GM23338 (cell line): Measurements from ENCODE around the gene JPH3. TPM values are rescaled to one million over a fixed set of nuclear protein-coding genes. Genes with fewer than 3 reads are reported as not detected.

Experiments used
- ATAC-seq: fragments of 200-7000 bp; cut with Tn5 transposase; 3 replicates; pipeline ENCODE4 v1.9.1; 2020
- DNase-seq: peaks from one replicate; pipeline ENCODE4 v3.0.0-alpha.2; 2015; ENCODE audit warnings: low spot score
- H2AFZ ChIP-seq: fragments of 200-600 bp; sonication (generic); 2 replicates; pipeline ENCODE4 v1.8.0; 2016; ENCODE audit warnings: antibody characterized with exemption, mild to moderate bottlenecking, moderate library complexity
- H3F3A ChIP-seq: fragments of 200-600 bp; sonication (generic); replicated peaks from 2 replicates; pipeline ENCODE4 v1.8.0; 2017; ENCODE audit warnings: antibody characterized with exemption, mixed run types, low read depth
- H3K27ac ChIP-seq: fragments of 200-600 bp; sonication (generic); 2 replicates; pipeline ENCODE4 v1.6.1; 2016; ENCODE audit warnings: low read depth
- H3K27me3 ChIP-seq: fragments of 200-600 bp; sonication (generic); 2 replicates; pipeline ENCODE4 v1.8.0; 2016; ENCODE audit warnings: mild to moderate bottlenecking, mixed run types, moderate library complexity; ENCODE audit not compliant: insufficient read depth
- H3K36me3 ChIP-seq: fragments of 200-600 bp; sonication (generic); 2 replicates; pipeline ENCODE4 v1.8.0; 2016; ENCODE audit warnings: mild to moderate bottlenecking; ENCODE audit not compliant: insufficient read depth
- H3K4me1 ChIP-seq: fragments of 200-600 bp; sonication (generic); 2 replicates; pipeline ENCODE4 v1.8.0; 2016; ENCODE audit warnings: mild to moderate bottlenecking, moderate library complexity; ENCODE audit not compliant: insufficient read depth
- H3K4me2 ChIP-seq: fragments of 200-600 bp; sonication (generic); 2 replicates; pipeline ENCODE4 v1.7.1; 2017; ENCODE audit warnings: mixed run types
- H3K4me3 ChIP-seq: fragments of 200-600 bp; sonication (generic); 2 replicates; pipeline ENCODE4 v1.6.1; 2016; ENCODE audit warnings: mixed run types
- H3K79me2 ChIP-seq: fragments of 200-600 bp; sonication (generic); replicated peaks from 2 replicates; pipeline ENCODE4 v1.8.0; 2017; ENCODE audit warnings: mild to moderate bottlenecking; ENCODE audit not compliant: insufficient read depth
- H3K9me2 ChIP-seq: fragments of 200-600 bp; sonication (generic); 2 replicates; pipeline ENCODE4 v1.8.0; 2017; ENCODE audit not compliant: insufficient read depth
- H4K20me1 ChIP-seq: fragments of 200-600 bp; sonication (generic); replicated peaks from 2 replicates; pipeline ENCODE4 v1.8.0; 2017; ENCODE audit warnings: mild to moderate bottlenecking; ENCODE audit not compliant: insufficient read depth
- H3K27ac Mint-ChIP-seq: 2 replicates; pipeline ENCODE4 v1.8.0; 2020; ENCODE audit warnings: inconsistent platforms, mild to moderate bottlenecking, moderate library complexity, mixed read lengths
- H3K27me3 Mint-ChIP-seq: 3 replicates; pipeline ENCODE4 v1.8.0; 2022; ENCODE audit warnings: low read depth, mild to moderate bottlenecking, moderate library complexity, mixed read lengths, inconsistent platforms; ENCODE audit not compliant: insufficient read depth, poor library complexity
- H3K36me3 Mint-ChIP-seq: 3 replicates; pipeline ENCODE4 v1.8.0; 2021; ENCODE audit warnings: low read depth, mild to moderate bottlenecking, inconsistent platforms, moderate library complexity, mixed read lengths
- H3K4me1 Mint-ChIP-seq: 3 replicates; pipeline ENCODE4 v1.8.0; 2020; ENCODE audit warnings: mild to moderate bottlenecking, inconsistent platforms, mixed read lengths
- H3K4me3 Mint-ChIP-seq: 3 replicates; pipeline ENCODE4 v1.8.0; 2021; ENCODE audit warnings: moderate library complexity, mild to moderate bottlenecking, inconsistent platforms, mixed read lengths
- H3K9me3 Mint-ChIP-seq: 3 replicates; pipeline ENCODE4 v1.8.0; 2020; ENCODE audit warnings: moderate library complexity, mild to moderate bottlenecking, inconsistent platforms, mixed read lengths
- CREB1 ChIP-seq: fragments of 250-450 bp; sonication (Bioruptor Pico); IDR thresholded peaks from 2 replicates; pipeline ENCODE4 v1.5.0; 2020; ENCODE audit warnings: low read depth, mild to moderate bottlenecking, moderate library complexity
- EZH2 ChIP-seq: fragments of 200-600 bp; sonication (generic); IDR thresholded peaks from one replicate; pipeline ENCODE4 v1.8.0; 2017; ENCODE audit warnings: antibody characterized with exemption, mild to moderate bottlenecking, low read depth; ENCODE audit not compliant: unreplicated experiment
- EZH2phosphoT487 ChIP-seq: fragments of 200-600 bp; sonication (generic); IDR thresholded peaks from one replicate; pipeline ENCODE4 v1.8.1; 2018; ENCODE audit warnings: antibody characterized with exemption; ENCODE audit not compliant: unreplicated experiment
- JUNB ChIP-seq: IDR thresholded peaks from one replicate; pipeline ENCODE4 v1.6.1; 2016; ENCODE audit warnings: antibody characterized with exemption; ENCODE audit not compliant: unreplicated experiment
- NANOG ChIP-seq: IDR thresholded peaks from 2 replicates; pipeline ENCODE4 v1.6.1; 2016; ENCODE audit warnings: antibody characterized with exemption, borderline replicate concordance
- POLR2AphosphoS5 ChIP-seq: IDR thresholded peaks from 2 replicates; pipeline ENCODE4 v1.6.1; 2016; ENCODE audit warnings: antibody characterized with exemption, low read depth
- STAT1 ChIP-seq: IDR thresholded peaks from one replicate; pipeline ENCODE4 v1.6.1; 2016; ENCODE audit warnings: antibody characterized with exemption; ENCODE audit not compliant: unreplicated experiment
- ZNF331 ChIP-seq: fragments of 250-450 bp; sonication (Bioruptor Pico); IDR thresholded peaks from 2 replicates; pipeline ENCODE4 v1.5.0; 2020; ENCODE audit warnings: low read depth, mild to moderate bottlenecking, moderate library complexity
- polyA plus RNA-seq: library from polyadenylated mRNA; unstranded; fragments of >200 nt; fragmentation: Nextera tagmentation; extraction: Ambion mirVana; gene quantifications from 2 replicates; pipeline ENCODE4 v1.2.1, GENCODE V29; 2016
- total RNA-seq: library from RNA; depleted of rRNA; stranded (reverse); fragments of >200 nt; shearing (Covaris generic); gene quantifications from 2 replicates; pipeline ENCODE4 v1.2.3, GENCODE V29; 2014
- TF ChIP-seq, protein P1 (sequence below): fragments of 250-450 bp; sonication (Bioruptor Pico); IDR thresholded peaks from 2 replicates; pipeline ENCODE4 v1.5.0; 2020; ENCODE audit warnings: mild to moderate bottlenecking, moderate library complexity
- TF ChIP-seq, protein P2 (sequence below): IDR thresholded peaks from 2 replicates; pipeline ENCODE4 v1.6.1; 2016; ENCODE audit warnings: antibody characterized with exemption

JPH3 gene
- total and polyA plus RNA-seq, 2 experiments from 2014 or later, result 8.4 to 38.3 TPM

DNA sequence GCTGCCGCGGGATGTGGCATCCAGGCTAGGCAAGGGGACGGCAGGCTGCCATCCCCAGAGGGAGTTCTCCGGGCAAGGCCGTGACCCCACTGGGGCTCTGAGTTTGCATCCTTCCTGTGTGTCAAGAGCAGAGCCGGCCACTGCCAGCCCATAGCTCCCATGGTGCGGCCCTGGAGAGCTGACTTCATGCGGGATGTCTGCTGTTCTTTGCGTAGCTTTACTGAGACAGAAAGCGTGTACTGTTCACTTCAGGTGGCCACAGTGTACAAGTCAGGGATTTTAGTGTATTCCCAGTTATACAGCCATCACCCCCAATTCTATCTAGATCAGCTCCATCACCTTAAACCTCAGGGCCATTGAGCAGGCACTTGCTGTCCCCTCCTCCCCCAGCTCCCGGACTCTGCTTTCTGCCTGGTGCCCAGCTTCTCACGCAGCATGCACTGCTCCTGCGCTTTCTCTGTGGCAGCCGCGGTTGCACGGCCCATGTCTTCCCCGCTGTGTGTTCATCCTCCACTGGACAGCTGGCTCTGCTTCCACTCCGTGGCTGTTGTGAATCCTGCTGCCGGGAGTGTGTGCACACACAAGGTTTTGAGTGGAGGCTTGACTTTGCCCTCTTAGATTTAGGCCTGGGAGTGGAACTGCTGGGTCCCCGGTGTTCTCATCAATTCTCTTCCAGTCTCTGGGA is 92.3 kb downstream of the JPH3 start:
- ATAC-seq, result no peak

More for the DNA sequence above, 92.3 kb downstream of the JPH3 start:
- no peak overlapping the region for H3K27ac ChIP-seq
- H3K4me3 ChIP-seq, result no peak overlapping the region
- H3K27me3 Mint-ChIP-seq, result peaks cover 26% of the 10 kb centered on the region
- no peak overlapping the region for H2AFZ ChIP-seq
- H3K36me3 ChIP-seq, result no peaks in the 10 kb centered on the region; the same call in 1 of the 2 replicates
- no peak overlapping the region for H3K4me2 ChIP-seq
- H3F3A ChIP-seq, result no peaks in the 10 kb centered on the region
- no peaks in the 10 kb centered on the region for H3K9me3 Mint-ChIP-seq
- H3K4me1 Mint-ChIP-seq, result no peaks in the 10 kb centered on the region
- no peaks in the 10 kb centered on the region; the same call in 1 of the 2 replicates for H4K20me1 ChIP-seq
- H3K27me3 ChIP-seq, result no peaks in the 10 kb centered on the region
- TF ChIP-seq JUNB (no peak), CREB1 (CRISPR knock-in tag) (no peak), STAT1 (no peak), POLR2AphosphoS5 (no peak), EZH2phosphoT487 (no peak), ZNF331 (no peak), NANOG (no peak), EZH2 (no peak)
- TF ChIP-seq, protein P1, sequence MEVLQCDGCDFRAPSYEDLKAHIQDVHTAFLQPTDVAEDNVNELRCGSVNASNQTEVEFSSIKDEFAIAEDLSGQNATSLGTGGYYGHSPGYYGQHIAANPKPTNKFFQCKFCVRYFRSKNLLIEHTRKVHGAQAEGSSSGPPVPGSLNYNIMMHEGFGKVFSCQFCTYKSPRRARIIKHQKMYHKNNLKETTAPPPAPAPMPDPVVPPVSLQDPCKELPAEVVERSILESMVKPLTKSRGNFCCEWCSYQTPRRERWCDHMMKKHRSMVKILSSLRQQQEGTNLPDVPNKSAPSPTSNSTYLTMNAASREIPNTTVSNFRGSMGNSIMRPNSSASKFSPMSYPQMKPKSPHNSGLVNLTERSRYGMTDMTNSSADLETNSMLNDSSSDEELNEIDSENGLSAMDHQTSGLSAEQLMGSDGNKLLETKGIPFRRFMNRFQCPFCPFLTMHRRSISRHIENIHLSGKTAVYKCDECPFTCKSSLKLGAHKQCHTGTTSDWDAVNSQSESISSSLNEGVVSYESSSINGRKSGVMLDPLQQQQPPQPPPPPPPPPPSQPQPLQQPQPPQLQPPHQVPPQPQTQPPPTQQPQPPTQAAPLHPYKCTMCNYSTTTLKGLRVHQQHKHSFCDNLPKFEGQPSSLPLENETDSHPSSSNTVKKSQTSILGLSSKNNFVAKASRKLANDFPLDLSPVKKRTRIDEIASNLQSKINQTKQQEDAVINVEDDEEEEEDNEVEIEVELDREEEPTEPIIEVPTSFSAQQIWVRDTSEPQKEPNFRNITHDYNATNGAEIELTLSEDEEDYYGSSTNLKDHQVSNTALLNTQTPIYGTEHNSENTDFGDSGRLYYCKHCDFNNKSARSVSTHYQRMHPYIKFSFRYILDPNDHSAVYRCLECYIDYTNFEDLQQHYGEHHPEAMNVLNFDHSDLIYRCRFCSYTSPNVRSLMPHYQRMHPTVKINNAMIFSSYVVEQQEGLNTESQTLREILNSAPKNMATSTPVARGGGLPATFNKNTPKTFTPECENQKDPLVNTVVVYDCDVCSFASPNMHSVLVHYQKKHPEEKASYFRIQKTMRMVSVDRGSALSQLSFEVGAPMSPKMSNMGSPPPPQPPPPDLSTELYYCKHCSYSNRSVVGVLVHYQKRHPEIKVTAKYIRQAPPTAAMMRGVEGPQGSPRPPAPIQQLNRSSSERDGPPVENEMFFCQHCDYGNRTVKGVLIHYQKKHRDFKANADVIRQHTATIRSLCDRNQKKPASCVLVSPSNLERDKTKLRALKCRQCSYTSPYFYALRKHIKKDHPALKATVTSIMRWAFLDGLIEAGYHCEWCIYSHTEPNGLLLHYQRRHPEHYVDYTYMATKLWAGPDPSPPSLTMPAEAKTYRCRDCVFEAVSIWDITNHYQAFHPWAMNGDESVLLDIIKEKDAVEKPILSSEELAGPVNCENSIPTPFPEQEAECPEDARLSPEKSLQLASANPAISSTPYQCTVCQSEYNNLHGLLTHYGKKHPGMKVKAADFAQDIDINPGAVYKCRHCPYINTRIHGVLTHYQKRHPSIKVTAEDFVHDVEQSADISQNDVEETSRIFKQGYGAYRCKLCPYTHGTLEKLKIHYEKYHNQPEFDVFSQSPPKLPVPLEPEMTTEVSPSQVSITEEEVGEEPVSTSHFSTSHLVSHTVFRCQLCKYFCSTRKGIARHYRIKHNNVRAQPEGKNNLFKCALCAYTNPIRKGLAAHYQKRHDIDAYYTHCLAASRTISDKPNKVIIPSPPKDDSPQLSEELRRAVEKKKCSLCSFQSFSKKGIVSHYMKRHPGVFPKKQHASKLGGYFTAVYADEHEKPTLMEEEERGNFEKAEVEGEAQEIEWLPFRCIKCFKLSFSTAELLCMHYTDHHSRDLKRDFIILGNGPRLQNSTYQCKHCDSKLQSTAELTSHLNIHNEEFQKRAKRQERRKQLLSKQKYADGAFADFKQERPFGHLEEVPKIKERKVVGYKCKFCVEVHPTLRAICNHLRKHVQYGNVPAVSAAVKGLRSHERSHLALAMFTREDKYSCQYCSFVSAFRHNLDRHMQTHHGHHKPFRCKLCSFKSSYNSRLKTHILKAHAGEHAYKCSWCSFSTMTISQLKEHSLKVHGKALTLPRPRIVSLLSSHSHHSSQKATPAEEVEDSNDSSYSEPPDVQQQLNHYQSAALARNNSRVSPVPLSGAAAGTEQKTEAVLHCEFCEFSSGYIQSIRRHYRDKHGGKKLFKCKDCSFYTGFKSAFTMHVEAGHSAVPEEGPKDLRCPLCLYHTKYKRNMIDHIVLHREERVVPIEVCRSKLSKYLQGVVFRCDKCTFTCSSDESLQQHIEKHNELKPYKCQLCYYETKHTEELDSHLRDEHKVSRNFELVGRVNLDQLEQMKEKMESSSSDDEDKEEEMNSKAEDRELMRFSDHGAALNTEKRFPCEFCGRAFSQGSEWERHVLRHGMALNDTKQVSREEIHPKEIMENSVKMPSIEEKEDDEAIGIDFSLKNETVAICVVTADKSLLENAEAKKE (CRISPR knock-in tag), result no peak
- TF ChIP-seq, protein P2, sequence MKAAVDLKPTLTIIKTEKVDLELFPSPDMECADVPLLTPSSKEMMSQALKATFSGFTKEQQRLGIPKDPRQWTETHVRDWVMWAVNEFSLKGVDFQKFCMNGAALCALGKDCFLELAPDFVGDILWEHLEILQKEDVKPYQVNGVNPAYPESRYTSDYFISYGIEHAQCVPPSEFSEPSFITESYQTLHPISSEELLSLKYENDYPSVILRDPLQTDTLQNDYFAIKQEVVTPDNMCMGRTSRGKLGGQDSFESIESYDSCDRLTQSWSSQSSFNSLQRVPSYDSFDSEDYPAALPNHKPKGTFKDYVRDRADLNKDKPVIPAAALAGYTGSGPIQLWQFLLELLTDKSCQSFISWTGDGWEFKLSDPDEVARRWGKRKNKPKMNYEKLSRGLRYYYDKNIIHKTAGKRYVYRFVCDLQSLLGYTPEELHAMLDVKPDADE, result no peak
- no peaks in the 10 kb centered on the region for H3K9me2 ChIP-seq
- no peaks in the 10 kb centered on the region for H3K79me2 ChIP-seq
- no peak overlapping the region for H3K4me3 Mint-ChIP-seq
- DNase-seq, result no peak
- H3K27ac Mint-ChIP-seq, result no peak overlapping the region
- H3K36me3 Mint-ChIP-seq, result peaks cover 28% of the 10 kb centered on the region
- H3K4me1 ChIP-seq, result no peaks in the 10 kb centered on the region
